Stimulated activated CD8-positive, alpha-beta memory T cell treated with anti-CD3 and anti-CD28 coated beads, Interleukin-4, amount 100 ng/mL, for 4 hours (primary cell): ENCODE measurements around the gene CALML5.

ENCODE experiments used
- DNase-seq, 2 donors: peaks; one replicate each; pipeline ENCODE4 v3.0.0-alpha.2; 2020; ENCODE audit warnings: low read depth in 2 of 2, low spot score in 1 of 2

The CALML5 gene

GRCh38 chr10:5533098-5533731 is 33.8 kb upstream of the CALML5 start:
- DNase-seq = no peak

- no peak for DNase-seq
These were observed 33.3 kb upstream of the CALML5 start for GRCh38 chr10:5532618-5533097.

GRCh38 chr10:5532307-5532605 is 32.9 kb upstream of the CALML5 start:
- no peak for DNase-seq

GRCh38 chr10:5531558-5532306 is 32.4 kb upstream of the CALML5 start:
- no peak for DNase-seq

GRCh38 chr10:5530846-5531557 is 31.6 kb upstream of the CALML5 start:
- DNase-seq = no peak

- no peak for DNase-seq
These were observed 31.0 kb upstream of the CALML5 start for GRCh38 chr10:5530412-5530806.

GRCh38 chr10:5529702-5530411 is 30.5 kb upstream of the CALML5 start:
- DNase-seq = no peak

GRCh38 chr10:5528989-5529701 is 29.8 kb upstream of the CALML5 start:
- no peak for DNase-seq

- DNase-seq = no peak
These were observed 28.2 kb upstream of the CALML5 start for GRCh38 chr10:5527332-5528200.

GRCh38 chr10:5526691-5527331 is 27.4 kb upstream of the CALML5 start:
- no peak for DNase-seq

GRCh38 chr10:5525561-5526341 is 26.4 kb upstream of the CALML5 start:
- DNase-seq = no peak

- DNase-seq = no peak
These were observed 25.5 kb upstream of the CALML5 start, which contains the start of gene CALML3 for GRCh38 chr10:5524641-5525560. TSS of gene CALML3 (plus strand) at chr10:5524961. CDS start at chr10:5525086, 125 bp downstream.

- no peak for DNase-seq
These were observed 24.6 kb upstream of the CALML5 start for GRCh38 chr10:5523796-5524574.

GRCh38 chr10:5522913-5523560 is 23.7 kb upstream of the CALML5 start:
- no peak for DNase-seq

- no peak for DNase-seq
These were observed 19.7 kb upstream of the CALML5 start for GRCh38 chr10:5519054-5519453.

GRCh38 chr10:5518143-5518542 is 18.8 kb upstream of the CALML5 start:
- DNase-seq = no peak
